RCC 7860 (cell line): ENCODE measurements around the gene RAB4A.

ENCODE experiments used
- DNase-seq: peaks from one replicate; pipeline ENCODE4 v3.0.0-alpha.2; 2015; ENCODE audit warnings: low spot score
- FAIRE-seq: peaks from 2 replicates; lab custom pipeline; 2012; peaks lifted over from hg19 to GRCh38; lab: Jason Lieb, UNC

Gene RAB4A

DNA sequence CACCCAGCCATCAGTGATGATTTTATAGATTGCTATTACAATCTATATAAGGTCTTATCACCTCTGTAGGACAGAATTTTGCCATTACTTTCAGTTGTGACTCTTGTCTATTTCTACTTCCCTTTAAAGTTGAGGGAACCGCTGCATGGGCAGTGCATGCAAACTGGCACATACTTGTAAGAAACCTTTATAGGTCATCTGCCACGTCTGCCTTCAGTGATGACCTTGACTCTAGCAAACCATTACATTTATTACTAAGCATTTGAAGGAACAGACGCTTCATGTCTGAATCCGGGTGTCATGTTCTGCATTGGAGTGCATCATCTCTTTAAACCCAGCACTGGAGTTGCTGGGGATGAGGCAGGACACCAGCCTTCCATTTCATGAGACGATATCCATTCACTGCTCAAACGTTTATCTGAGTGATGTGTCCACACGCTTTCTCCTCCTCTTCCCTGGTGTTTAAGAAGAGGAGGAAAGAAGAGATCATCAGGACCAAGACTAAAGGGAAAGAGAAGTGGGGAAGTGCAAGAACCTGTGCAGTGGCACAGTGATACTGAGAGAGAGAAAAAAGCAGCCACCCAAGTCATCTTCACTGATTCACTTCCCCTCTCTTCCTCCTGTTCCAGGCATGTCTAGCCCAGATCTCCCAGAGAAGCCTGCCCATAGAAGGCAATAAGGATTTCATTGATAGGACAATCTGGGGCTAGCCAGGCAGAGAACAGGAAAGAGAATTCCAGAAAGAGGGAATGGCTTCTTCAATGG is 57.9 kb downstream of the RAB4A start:
- FAIRE-seq (no peak), DNase-seq (no peak)

DNA sequence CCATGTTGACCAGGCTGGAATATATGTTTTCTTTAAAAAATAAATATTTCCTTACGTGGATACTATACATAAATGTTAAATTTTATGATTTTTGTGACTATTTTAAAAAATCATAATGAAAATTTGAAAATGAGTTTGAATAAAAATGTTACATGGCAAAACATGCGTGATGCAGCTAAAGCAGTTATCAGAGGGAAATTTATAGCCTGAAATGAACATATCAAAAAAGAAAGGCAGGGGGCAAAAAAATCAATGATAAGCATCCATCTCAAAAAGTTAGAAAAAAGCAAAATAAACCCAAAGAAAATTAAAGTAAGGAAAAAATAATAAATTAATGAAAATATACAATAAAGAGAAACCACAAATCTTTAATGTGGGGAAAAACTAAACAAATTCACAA is 63.4 kb downstream of the RAB4A start:
- DNase-seq (no peak), FAIRE-seq (no peak)

DNA sequence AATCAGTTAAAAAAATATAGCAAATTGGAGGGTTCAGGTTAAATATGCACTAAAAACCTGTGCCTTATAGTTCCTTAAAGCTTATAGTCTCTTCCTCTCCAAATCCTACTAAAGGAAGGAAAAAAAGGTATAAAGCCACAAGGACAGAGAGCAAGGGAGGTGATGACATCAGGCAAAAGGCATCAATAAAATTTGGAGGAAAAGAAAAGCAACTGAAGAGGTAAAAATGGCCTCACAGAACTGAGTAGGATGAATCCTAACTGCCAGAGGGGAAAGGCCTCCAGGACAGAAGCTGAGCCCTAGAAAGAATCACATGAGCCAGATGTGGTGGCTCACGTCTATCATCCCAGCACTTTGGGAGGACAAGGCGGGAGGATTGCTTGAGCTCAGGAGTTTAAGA is 63.8 kb downstream of the RAB4A start:
- DNase-seq (no peak), FAIRE-seq (no peak)

DNA sequence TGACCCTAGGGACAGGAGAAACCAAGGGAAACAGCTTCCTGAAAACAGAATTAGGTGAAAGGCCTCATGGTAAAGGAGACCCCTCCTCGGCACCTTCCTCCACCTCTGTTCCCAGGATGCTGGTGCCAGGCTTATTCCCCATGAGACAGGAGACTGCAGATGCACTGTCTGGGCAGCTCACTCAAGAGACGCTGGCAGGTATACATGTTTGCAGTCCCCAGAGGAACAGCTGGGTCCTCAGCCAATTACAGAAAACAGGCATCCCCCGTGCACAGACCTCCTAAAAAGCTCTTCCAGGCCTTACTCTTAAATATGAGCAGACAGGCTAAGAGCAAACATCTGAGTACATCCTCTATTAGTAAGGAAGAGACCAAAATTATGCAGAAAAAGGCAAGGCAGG is 65.4 kb downstream of the RAB4A start:
- DNase-seq (no peak), FAIRE-seq (no peak)

DNA sequence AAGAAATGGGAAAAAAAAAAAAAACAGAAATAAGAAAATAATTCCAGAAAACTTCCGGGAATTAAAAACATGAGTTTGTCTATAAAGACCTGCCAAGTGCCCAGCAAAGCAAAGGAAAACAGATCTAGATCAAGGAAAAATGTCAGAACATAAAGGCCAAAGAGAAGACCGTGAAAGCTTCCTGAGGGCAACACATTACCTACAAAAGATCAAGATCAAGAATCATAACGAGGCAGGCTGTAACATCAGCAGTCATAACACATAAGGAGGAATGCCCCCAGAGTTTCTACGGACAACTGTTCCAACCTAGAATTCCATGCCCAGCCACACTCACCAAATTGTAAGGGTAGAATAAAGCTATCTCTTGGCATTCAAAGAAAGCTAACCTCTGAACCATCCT is 68.2 kb downstream of the RAB4A start:
- FAIRE-seq (no peak), DNase-seq (no peak)

DNA sequence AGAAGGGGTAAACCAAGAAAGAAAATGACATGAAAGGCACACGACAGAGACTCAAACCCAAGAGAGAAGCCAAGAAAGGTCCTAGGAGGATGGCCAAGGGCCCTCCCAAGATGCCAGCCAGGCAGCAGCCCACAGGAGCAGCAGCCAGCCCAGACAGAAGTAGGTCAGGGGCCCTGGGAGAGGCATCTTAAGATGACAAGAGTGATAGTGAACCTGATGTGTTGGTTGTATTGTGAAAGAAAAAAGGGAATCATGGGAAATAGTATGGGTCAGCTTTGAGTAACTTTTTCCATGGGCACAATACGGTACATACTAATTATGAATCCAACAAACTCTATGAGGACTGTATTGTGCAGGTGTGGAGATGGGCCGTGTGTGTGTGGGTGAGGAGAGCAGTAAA is 68.6 kb downstream of the RAB4A start:
- no peak for DNase-seq

DNA sequence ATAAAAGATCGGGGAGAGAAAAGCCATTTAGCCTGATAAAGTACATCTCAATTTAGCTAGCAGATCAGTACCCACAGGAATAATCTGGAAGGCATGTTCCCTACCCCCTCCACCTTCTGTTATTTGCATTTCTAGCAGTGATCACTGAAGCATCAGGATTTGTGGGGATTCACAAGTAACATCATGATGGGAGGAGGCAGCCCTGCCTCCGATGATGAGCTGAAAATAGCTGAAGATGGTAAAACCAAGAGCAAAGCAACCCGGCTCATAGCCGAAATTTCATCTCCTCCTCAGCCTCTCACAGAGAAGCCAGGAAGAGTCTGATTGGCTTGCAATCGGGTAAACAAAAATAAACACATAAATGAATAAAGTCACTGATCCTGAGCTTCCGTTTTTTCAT is 69.6 kb downstream of the RAB4A start:
- no peak for FAIRE-seq

More for the DNA sequence above, 68.6 kb downstream of the RAB4A start:
- FAIRE-seq, result no peak

DNA sequence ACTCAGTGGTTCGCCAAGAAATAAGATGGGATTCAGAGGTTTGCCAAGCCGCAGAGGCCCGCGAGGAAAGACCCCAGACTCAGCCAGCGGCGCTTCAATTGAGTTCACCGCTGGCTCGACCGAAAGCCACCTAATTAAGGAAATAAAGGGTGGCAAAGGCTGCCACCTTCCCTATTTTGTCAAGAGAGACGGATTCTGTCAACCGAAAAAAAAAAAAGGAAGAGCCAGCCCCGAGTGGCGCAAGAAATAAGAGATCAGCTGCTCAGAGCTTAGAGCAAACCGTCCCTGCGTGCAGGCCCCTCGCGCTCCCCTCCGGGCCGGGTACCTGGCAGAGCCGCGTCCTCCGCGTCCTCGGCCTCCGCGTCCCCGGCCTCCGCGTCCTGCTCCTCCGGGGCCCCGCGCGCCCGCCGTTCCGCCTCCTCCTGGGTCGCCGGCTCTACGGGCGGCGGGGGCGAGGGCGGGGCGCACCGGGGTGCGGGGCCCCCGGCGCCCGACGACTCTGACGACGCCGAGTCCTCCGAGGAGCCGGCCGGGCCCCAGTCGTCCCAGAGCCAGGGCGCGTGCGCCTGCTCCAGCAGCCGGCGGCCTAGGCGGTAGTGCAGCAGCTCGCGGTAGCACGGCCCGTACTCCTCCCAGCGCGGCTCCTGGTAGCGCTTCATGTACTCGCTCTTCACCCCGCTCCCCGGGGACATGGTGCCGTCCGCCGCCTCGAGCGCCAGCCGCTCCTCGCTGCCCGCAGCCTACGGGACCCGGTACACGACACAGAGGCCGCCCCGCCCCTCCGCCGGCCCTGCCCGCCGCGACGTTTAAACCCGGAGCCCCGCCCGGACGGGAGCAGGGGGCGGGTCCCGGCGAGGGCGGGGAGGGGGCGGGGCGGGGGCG is 71.1 kb downstream of the RAB4A start:
- no peak for FAIRE-seq
- DNase-seq, result peak; percentile 58

More for the DNA sequence above, 69.6 kb downstream of the RAB4A start:
- DNase-seq, result no peak

DNA sequence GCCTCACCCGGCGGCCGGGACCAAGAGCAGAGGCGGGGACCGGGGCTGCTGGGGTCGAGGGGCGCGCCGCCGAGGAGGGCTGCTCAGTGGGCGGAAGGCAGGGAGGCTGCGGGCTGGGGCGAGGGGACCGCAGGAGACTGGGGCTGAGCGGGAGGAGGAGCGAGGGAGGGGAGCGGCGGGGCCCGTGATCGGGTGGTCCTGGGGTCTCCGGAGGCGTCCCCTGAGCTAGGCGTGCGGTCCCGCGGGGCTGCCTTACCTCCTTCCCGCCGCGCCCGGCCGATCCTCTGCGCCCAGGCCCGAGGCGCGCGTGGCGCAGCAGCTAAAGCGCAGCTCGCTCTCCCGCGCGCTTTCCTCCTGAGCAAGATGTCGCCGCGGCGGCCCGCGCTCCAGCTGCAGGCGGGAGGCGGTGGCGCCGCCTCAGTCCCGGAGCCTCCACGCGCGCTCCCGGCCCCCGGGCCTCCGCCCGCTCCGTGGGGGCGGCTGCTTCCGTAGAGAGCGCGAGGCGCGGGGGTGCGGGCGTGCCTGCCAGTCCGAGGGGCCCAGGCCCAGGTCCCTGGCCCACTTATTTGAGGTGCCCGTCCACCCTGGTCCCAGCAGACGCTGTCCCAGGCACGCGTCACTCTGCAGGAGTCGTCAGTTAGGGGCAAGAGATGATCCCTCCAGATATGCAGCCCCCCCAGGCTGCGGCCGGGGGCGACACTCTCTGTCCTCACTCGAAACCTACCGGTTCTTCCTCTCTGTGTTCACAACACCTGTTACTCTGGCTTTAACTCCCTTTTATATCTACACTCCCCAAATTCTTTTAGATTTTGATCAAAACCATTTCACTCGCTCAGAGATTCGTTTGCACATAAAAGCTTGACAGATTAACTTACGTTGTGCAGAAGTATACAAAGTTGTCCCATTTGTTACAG is 72.0 kb downstream of the RAB4A start, which contains the start of gene CCSAP:
TSS of gene CCSAP (minus strand) at position 392 of the 914 bp plus-strand sequence. CDS start 582 bp downstream, outside the sequence.
- DNase-seq, result no peak
- no peak for FAIRE-seq

DNA sequence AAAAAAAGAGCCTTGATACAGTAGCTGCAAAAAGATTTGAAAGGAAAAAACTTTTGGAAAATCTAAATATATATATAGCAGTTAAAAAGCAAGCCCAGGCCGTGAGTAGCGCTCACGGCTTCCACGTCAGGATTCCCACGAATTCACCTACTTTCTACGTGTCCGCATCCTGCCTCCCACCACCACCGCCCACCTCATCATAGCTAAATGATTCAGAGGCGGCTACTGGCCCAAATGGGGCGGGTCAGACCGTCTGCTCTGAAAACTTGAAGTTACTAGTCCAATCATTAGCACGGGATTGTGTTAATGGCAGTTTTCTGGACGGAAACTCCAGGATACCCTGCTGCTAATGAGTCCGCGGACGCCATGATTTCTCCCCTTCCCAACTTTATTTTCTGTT is 73.2 kb downstream of the RAB4A start:
- FAIRE-seq (no peak), DNase-seq (no peak)

DNA sequence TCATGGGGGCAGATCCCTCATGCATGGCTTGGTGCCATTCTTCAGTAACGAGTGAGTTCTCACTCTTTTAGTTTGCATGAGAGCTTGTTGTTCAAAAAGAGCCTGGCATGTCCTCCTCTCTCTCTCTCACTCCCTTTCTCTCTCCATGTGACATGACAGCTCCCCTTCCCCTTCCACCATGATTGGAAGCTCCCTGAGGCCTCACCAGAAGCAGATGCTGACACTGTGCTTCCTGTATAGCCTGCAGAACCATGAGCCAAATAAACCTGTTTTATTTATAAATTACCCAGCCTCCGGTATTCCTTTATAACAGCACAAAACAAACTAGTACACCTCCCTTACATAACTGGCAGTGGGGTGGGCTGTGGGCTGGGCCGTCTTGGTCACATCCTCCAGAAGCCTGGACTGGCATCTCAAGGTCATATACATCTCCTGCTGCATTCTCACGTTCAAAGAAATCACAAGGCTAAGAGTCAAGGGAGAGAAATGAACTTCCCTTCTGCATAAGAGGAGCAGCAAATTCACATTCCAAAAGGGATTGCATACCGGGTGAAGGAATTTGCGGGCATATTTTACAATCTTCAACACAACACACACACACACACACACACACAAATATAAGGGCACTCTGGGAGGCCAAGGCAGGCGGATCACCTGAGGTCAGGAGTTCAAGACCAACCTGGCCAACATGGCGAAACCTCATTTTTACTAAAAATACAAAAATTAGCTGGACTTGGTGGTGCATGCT is 74.2 kb downstream of the RAB4A start:
- FAIRE-seq (no peak), DNase-seq (no peak)

DNA sequence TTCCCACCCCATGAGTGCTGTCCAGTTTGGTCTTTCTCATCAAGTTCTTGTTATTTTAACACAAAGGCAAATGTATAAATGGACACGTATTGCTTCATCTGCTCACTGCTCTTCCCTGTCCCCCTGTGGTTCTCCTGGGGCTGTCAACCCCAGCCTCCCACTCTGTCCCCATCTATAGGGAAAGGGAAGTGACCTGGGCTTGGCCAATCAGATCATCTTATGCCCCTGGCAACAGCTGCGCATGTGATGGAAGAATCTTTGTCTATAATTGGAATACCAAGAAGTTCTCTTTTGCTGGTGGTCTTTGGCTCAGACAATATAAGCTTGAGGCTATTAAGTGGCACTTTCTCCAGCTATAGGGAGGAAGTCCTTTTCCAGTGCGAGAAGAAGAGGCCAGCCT is 76.6 kb downstream of the RAB4A start:
- FAIRE-seq (no peak), DNase-seq (no peak)

DNA sequence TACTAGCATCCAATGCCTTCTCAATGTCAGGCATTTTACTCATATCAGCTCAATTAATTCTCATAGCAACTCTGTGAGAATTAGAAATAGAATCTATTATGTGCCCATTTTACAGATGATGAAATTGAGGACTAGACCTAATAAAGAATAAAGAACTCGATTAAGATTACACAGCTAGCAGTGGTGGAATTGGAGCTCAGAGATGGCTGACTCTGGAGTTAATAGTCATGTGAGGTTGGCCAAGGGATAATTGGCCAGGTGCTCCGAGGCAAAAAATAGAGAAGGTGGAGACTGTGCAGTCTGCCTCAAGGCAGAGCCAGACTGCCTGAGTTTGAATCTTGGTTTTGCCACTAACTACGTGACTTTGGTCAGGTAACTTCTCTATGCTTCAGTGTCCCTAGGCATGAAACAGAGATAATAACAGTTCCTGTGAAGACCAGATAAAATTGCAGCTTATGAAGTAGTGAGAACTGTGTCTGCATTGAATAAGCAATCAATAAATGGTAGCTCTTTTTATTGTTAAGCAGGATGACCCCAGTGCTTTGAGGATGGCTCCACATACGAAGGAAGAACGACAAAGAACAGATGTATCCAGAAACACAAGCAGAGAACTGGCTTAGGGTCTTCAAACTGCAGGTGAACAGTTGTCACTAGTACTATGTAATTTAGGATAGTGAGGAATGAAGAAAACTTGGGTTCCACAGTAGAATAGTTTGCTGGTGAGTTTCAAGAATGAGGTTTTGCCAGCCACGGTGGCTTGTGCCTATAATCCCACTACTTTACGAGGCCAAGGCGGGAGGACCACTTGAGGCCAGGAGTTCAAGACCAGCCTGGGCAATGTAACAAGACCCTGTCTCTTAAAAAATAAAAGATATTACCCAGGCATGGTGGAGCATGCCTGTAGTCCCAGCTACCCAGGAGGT is 78.8 kb downstream of the RAB4A start:
- no peak for FAIRE-seq
- no peak for DNase-seq

DNA sequence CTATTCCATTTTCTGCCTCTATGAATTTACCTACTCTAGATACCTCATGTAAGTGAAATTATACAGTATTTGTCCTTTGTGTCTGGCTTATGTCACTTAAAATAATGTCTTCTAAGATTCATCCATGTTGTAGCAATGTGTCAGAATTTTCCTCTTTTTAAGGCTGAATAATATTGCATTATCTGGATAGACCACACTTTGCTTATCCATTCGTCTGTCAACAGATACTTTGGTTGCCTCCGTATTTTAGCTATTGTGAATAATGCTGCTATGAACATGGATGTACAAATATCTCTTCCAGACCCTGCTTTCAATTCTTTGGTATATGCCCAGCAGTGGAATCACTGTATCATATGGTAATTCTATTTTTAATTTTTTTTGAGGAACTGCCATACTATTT is 82.1 kb downstream of the RAB4A start:
- DNase-seq (no peak), FAIRE-seq (no peak)

DNA sequence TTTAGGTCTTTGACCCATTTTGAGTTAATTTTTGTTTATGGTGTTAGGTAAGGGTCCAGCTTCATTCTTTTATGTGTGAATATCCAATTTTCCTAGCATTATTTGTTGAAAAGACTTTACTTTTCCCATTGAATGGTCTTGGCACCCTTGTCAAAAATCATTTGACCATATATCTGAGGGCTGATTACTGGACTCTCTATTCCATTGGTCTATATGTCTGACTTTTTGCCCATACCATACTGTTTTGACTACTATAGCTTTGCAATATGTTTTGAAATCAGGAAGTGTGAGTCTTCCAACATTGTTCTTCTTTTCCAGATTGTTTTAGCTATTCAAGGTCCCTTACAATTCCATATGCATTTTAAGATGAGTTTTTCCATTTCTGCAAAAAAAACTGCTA is 83.3 kb downstream of the RAB4A start:
- FAIRE-seq, result no peak
- no peak for DNase-seq
